Measurements from ENCODE around the gene ZNF764.
"Not testable (repeated sequence)": the region's sequence is repeated elsewhere in the genome, so short reads cannot be mapped to it uniquely, and the experiment has no call there.

ZNF764 gene

GRCh38 chr16:30546115-30546514 is 12.1 kb downstream of the ZNF764 start:
- DNase-seq: no peak
- TF ChIP-seq POLR2A (IDR thresholded peaks at IDR 0.05; ENCODE audit: low read length): no peak

- no peak for TF ChIP-seq GATA1 (IDR thresholded peaks at IDR 0.05; ENCODE audit: low read depth, low read length)
- no peak for TF ChIP-seq POLR2A (IDR thresholded peaks at IDR 0.05; ENCODE audit: low read length)
- no peak for DNase-seq
These were observed 15.1 kb downstream of the ZNF764 start for GRCh38 chr16:30543067-30543466.

DNA sequence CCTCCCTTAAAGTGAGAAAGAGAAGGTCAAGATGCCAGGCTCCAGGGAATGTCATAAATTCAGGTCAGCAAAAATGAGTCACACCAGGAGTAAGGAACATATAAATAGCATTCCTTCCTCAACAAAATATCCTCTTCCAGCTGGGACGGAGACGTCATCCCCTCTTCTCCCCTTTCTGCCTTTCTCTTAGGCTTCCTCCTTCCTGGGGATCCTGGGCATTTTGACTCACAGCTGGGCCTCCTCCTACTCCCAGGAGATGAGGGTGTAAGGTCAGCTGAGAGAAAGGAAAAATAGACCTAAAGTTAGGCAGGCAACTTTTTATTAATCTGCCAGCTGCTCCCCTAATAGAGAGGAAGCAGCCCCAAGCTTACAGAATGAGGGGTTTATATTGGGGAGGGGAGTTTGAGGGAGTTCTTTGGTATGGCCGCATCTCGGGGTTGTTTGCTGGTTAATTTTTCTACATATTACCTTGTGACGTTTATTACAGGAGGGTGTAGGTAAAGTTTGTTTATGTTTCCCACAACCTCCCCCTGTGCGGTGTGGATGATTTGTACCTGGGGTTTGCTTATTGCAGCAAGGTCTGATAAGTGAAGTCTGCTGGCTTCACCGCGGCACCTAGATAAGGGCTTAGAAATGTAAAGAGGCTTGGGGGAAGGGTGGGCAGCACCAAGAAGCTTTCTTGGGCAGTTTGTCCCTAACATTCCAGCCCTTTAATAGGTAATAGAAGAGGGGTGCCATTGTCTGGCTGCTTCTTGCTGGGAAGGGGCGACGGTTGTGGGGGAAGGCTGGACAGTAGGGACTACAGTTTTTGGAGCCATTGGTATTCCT is 16.5 kb downstream of the ZNF764 start:
- DNase-seq: peak in 1 of 2 experiments; percentile 46
- TF ChIP-seq POLR2A (IDR thresholded peaks at IDR 0.05; ENCODE audit: low read length) (no peak), GATA1 (IDR thresholded peaks at IDR 0.05; ENCODE audit: low read depth, low read length) (no peak)

DNA sequence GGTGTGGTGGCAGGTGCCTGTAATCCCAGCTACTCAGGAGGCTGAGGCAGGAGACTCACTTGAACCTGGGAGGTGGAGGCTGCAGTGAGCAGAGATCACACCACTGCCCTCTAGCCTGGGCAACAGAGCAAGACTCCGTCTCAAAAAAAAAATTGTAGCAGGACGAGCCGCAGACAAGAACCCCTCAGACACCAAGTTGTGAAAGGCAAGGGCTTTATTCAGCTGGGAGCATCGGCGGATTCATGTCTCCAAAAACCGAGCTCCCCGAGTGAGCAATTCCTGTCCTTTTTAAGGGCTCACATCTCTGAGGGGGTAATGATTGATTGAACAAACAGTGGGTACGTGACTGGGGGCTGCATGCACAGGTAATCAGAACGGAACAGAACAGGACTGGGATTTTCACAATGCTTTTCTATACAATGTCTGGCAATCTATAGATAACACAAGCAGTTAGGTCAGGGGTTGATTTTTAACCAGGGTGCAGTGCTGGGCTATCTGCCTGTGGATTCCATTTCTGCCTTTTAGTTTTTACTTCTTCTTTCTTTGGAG is 17.2 kb downstream of the ZNF764 start:
- DNase-seq: not testable (repeated sequence)

DNA sequence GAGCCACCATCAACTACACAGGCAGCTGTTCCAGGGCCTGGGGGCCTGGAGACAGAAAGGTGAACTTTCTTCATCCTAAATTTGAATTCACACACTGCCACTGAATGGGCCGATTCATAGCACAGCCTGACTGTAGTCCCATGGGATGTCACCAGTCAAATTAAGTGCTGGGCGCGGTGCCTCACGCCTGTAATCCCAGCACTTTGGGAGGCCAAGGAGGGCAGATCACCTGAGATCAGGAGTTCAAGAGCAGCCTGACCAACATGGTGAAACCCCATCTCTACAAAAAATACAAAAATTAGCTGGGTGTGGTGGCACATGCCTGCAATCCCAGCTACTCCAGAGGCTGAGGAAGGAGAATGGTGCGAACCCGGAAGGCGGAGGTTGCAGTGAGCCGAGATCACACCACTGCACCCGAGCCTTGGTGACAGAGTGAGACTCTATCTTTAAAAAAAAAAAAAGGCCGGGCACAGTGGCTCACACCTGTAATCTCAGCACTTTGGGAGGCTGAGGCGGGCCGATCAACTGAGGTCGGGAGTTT is 18.1 kb downstream of the ZNF764 start:
- not testable (repeated sequence) for DNase-seq

DNA sequence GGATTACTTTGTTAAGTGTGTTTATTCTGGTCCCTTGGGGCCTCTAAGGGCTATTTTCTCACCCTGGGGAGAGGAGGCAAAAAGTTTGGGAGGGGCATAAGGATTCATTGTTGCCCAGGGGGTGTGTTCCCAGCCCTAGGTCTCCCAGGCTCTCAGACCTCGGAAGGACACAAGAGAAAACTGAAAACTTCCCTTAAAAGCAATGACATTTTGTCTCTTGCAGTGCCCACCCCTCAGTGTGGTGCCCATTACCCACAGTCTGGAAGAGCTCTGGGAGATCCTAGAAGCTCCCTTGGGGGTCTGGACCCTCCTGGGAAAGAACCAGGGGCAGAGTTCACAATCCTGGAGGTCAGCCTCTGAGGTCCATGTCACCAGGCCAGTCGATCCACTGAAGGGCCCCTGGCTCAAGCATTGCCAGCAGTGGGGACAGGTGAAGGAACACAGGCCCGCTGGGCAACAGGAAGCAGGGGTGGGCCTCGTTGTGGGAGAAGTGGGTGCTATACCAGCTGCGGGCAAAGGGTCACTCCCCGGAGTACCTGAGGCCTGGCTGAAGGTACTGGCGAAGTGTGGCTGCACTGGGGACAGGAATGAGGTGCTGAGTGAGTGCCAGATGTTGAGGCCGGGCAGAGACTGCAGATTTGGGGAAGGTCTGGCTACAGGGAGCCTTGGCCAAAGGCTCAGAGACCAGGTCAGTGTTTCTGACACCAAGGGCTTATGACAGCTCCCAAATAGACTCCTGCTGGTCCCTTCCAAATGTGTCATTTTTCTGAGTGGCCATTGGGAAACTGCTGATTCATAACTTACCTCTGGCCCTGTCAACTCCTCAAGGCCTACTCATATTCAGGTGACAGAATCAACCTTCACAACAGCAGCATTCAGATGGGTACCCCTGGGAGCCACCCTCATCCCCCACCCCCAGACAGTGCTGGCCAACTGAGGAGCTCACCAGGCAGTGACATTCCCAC is 18.9 kb downstream of the ZNF764 start:
- DNase-seq: no peak
- no peak for TF ChIP-seq GATA1 (IDR thresholded peaks at IDR 0.05; ENCODE audit: low read depth, low read length)
- TF ChIP-seq POLR2A (IDR thresholded peaks at IDR 0.05; ENCODE audit: low read length): no peak

- not testable (repeated sequence) for DNase-seq
These were observed 21.7 kb downstream of the ZNF764 start for GRCh38 chr16:30536391-30537024.

- TF ChIP-seq POLR2A (IDR thresholded peaks at IDR 0.05; ENCODE audit: low read length) (no peak), GATA1 (IDR thresholded peaks at IDR 0.05; ENCODE audit: low read depth, low read length) (no peak)
- DNase-seq: peak; percentile 82 to 83
These were observed 22.4 kb downstream of the ZNF764 start for GRCh38 chr16:30535777-30536190.

DNA sequence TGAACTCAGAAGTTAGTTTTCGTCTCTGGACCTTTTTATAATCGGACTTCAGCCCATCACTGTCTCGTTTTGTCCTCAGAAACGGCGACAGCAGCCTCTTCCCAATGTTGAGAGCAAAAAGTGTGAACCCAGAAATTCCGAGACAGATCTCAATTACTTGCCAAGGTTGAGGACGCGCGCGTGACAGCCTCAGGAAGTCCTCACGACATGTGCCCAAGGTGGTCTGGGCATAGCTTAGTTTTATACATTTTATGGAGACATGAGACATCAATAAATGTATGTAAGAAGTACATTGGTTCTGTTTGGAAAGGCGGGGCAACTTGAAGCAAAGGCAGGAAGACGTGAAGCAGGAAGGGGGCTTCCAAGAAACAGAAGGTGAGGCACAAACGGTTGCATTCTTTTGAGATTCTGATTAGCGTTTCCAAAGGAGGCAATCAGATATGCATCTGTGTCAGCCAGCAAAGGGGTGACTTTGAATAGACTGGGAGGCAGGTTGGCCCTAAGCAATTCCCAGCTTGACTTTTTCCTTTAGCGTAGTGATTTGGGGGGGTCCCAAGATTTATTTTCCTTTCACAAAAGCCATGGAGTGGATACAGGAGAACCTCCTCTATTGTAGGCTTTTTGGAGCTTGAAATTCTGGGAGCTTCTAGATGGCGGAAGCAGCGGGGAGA is 22.9 kb downstream of the ZNF764 start:
- TF ChIP-seq GATA1 (IDR thresholded peaks at IDR 0.05; ENCODE audit: low read depth, low read length): no peak
- TF ChIP-seq POLR2A (IDR thresholded peaks at IDR 0.05; ENCODE audit: low read length): peak; percentile 73
- DNase-seq: no peak

DNA sequence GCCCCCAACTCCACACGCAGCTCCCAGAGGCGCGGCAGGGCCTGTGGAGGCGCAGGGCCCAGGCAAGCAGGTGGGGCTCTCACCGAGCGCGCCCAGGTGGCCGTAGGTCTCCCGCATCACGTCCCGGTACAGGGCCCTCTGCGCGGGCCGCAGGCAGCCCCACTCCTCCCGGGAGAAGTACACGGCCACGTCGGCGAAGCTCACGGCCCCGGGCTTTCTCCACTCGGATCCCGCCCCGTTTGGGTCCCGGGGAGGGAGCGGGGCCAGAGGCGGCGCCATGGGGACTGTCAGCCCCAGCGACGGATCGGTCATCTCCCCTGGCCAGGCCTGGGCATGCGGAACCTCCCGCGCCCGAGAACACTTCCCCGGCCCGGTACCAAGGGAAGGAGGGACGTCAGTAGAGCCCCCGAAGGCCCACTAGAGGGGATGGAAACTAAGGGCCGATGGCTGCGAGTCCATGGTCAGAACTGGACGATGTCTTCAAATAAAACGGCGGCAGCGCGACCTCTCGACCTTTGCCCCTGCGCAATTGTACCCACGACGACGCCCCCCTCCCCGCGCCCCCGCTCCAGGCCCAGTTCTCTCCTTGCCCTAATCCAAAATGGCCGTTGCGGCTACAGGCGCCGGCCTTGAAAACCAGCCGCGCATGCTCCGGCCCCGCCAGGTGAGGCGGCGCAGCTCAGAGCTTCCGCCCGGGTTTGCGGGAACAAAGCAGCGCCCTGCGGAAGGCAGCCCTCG is 23.6 kb downstream of the ZNF764 start, which contains the start of gene ZNF747:
Gene ZNF747 (minus strand): TSS at position 491 of the 738 bp plus-strand sequence. CDS start 179 bp downstream, at position 312.
- TF ChIP-seq POLR2A (IDR thresholded peaks at IDR 0.05; ENCODE audit: low read length): no peak
- no peak for TF ChIP-seq GATA1 (IDR thresholded peaks at IDR 0.05; ENCODE audit: low read depth, low read length)
- DNase-seq: peak; percentile 89 to 91

DNA sequence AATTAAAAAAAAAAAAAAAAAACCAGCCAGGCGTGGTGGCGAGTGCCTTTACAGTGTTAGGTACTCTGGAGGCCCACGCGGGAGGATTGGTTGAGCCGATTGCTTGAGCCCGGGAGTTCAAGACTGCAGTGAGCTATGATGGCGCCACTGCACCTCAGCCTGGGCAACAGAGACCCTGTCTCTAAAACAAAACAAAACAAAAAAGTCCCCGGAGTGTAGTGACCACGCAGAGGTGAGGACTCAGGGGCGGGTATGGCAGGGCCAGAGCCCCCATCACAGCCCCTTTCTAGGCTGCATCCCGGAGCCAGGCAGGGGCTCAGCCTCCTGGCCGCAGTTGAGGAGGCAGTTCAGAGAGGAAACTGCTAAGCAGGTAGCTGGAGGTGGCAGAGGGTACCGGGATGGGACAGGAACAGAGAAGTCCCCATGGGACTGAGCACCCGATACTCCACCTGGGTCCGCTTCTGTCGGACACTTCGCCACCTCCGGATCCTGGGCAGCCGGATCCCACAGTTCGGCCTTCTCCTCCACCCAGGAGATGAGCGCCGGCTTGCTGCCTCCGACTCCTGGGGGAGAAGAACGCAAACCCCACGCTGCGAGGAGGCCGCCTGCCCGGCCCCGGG is 24.3 kb downstream of the ZNF764 start:
- DNase-seq: no peak
- TF ChIP-seq GATA1 (IDR thresholded peaks at IDR 0.05; ENCODE audit: low read depth, low read length): no peak
- TF ChIP-seq POLR2A (IDR thresholded peaks at IDR 0.05; ENCODE audit: low read length): no peak

GRCh38 chr16:30533146-30533522 is 25.0 kb downstream of the ZNF764 start:
- no peak for TF ChIP-seq POLR2A (IDR thresholded peaks at IDR 0.05; ENCODE audit: low read length)

More at GRCh38 chr16:30533146-30533522, 25.0 kb downstream of the ZNF764 start:
- no peak for DNase-seq

All from erythroblast (primary cell).